HepG2 (cell line): ENCODE measurements around the gene EPHA4. TPM values are rescaled to one million over a fixed set of nuclear protein-coding genes. Genes with fewer than 3 reads are reported as not detected.

Source experiments
- ATAC-seq: fragments of 200-7000 bp; cut with Tn5 transposase; 3 replicates; pipeline ENCODE4 v1.9.1; 2020; ENCODE audit warnings: mild to moderate bottlenecking, moderate library complexity
- BruUV-seq: library from RNA; stranded (reverse); fragments of 400-500 nt; replicated peaks from 2 replicates; lab custom pipeline; 2021; lab: Mats Ljungman, UMichigan
- CTCF ChIA-PET: fragments of 300-600 bp; formaldehyde crosslinking; extraction: SDS; loops from one replicate; lab custom pipeline; 2021; ENCODE audit warnings: low total read pairs, inconsistent platforms, low intra/inter-chr PET ratio; lab: Yijun Ruan, JAX
- POLR2A ChIA-PET: fragments of 350-600 bp; sonication (Branson Sonifier 250); formaldehyde crosslinking; loops from one replicate; lab custom pipeline; 2020; ENCODE audit warnings: antibody characterized with exemption, inconsistent platforms; lab: Yijun Ruan, JAX
- DNase-seq: peaks from one replicate; pipeline ENCODE4 v3.0.0-alpha.2; 2015; ENCODE audit warnings: low spot score
- FAIRE-seq: peaks from 3 replicates; lab custom pipeline; 2011; peaks lifted over from hg19 to GRCh38; lab: Jason Lieb, UNC
- H2AFZ ChIP-seq: one replicate; pipeline ENCODE4 v1.6.1; 2011; ENCODE audit warnings: low read length, inconsistent platforms
- H3K27ac ChIP-seq: fragments of 300-600 bp; 3 replicates; pipeline ENCODE4 v1.8.0; 2011; ENCODE audit warnings: mixed run types, mild to moderate bottlenecking, mixed read lengths, low read length, inconsistent platforms; ENCODE audit not compliant: insufficient read depth; ENCODE audit errors: extremely low read length
- H3K27me3 ChIP-seq, 2 experiments: fragments of 200-600 bp in 1 of 2; 2 replicates in 1 of 2; 3 replicates in 1 of 2; pipeline versions ENCODE4 v1.6.0 to v1.8.0; 2011; ENCODE audit warnings: low read length in 2 of 2, mild to moderate bottlenecking in 2 of 2, moderate library complexity in 2 of 2, inconsistent platforms in 1 of 2; ENCODE audit not compliant: insufficient read depth in 2 of 2, control insufficient read depth in 1 of 2
- H3K36me3 ChIP-seq, 2 experiments: fragments of 200-600 bp in 1 of 2; replicated peaks in 1 of 2; 2 replicates in 1 of 2; 3 replicates in 1 of 2; pipeline versions ENCODE4 v1.5.1 to v1.8.0; 2011; ENCODE audit warnings: low read length in 2 of 2, inconsistent platforms in 1 of 2; ENCODE audit not compliant: insufficient read depth in 2 of 2, control insufficient read depth in 1 of 2
- H3K4me1 ChIP-seq: 2 replicates; pipeline ENCODE4 v1.5.1; 2012; ENCODE audit warnings: low read length, inconsistent platforms; ENCODE audit not compliant: insufficient read depth
- H3K4me2 ChIP-seq: 2 replicates; pipeline ENCODE4 v1.6.0; 2011; ENCODE audit warnings: low read depth, low read length, inconsistent platforms
- H3K4me3 ChIP-seq, 3 experiments: fragments of 200-600 bp in 1 of 3; sonication (generic), shearing (Covaris generic) in 1 of 3; replicated peaks in 1 of 3; 2 replicates each; pipeline ENCODE4 v1.5.1; 2011 to 2016; ENCODE audit warnings: low read length in 3 of 3, inconsistent platforms in 2 of 3, low read depth in 2 of 3, mild to moderate bottlenecking in 2 of 3, control low read depth in 1 of 3, mixed read lengths in 1 of 3; ENCODE audit not compliant: insufficient read depth in 1 of 3
- H3K79me2 ChIP-seq: one replicate; pipeline ENCODE4 v1.6.1; 2011; ENCODE audit warnings: low read length, inconsistent platforms; ENCODE audit not compliant: insufficient read depth
- H3K9ac ChIP-seq: 2 replicates; pipeline ENCODE4 v1.6.0; 2011; ENCODE audit warnings: mild to moderate bottlenecking, low read depth, low read length, inconsistent platforms; ENCODE audit not compliant: insufficient read depth
- H3K9me3 ChIP-seq: 2 replicates; pipeline ENCODE4 v1.5.1; 2012; ENCODE audit warnings: mild to moderate bottlenecking, low read length
- H4K20me1 ChIP-seq: 2 replicates; pipeline ENCODE4 v1.6.0; 2011; ENCODE audit warnings: inconsistent platforms, mild to moderate bottlenecking, low read length, moderate library complexity; ENCODE audit not compliant: insufficient read depth
- GZF1 ChIP-seq: sonication (generic); formaldehyde crosslinking; IDR thresholded peaks from 2 replicates; pipeline ENCODE4 v1.5.1; 2020; ENCODE audit warnings: mild to moderate bottlenecking, missing genetic modification reagents
- KLF15 ChIP-seq: sonication (generic); formaldehyde crosslinking; IDR thresholded peaks from 2 replicates; pipeline ENCODE4 v1.8.1; 2023; ENCODE audit warnings: borderline replicate concordance, mild to moderate bottlenecking, inconsistent platforms, missing genetic modification reagents, mixed read lengths
- PITX1 ChIP-seq: sonication (generic); formaldehyde crosslinking; IDR thresholded peaks from 2 replicates; pipeline ENCODE4 v1.5.1; 2020; ENCODE audit warnings: mild to moderate bottlenecking, missing genetic modification reagents
- PLRG1 ChIP-seq: fragments of 450-650 bp; conservative IDR thresholded peaks from 2 replicates; pipeline ENCODE4 v1.6.1; 2016
- RFXANK ChIP-seq: IDR thresholded peaks from 2 replicates; pipeline ENCODE4 v1.6.1; 2016
- SMAD9 ChIP-seq: sonication (generic); formaldehyde crosslinking; IDR thresholded peaks from 2 replicates; pipeline ENCODE4 v1.5.1; 2020; ENCODE audit warnings: mild to moderate bottlenecking, missing genetic modification reagents
- SMARCC2 ChIP-seq: fragments of 450-650 bp; IDR thresholded peaks from 2 replicates; pipeline ENCODE4 v1.6.1; 2017; ENCODE audit warnings: antibody characterized with exemption, mild to moderate bottlenecking
- TFAP4 ChIP-seq: sonication (generic); IDR thresholded peaks from 2 replicates; pipeline ENCODE4 v1.6.1; 2016; ENCODE audit warnings: low read depth, borderline replicate concordance
- YEATS4 ChIP-seq: sonication (generic); formaldehyde crosslinking; IDR thresholded peaks from 2 replicates; pipeline ENCODE4 v1.4.0; 2020; ENCODE audit warnings: missing genetic modification reagents, borderline replicate concordance
- ZFP90 ChIP-seq: sonication (generic); formaldehyde crosslinking; IDR thresholded peaks from 2 replicates; pipeline ENCODE4 v1.8.0; 2022; ENCODE audit warnings: missing genetic modification reagents, mild to moderate bottlenecking, inconsistent platforms, borderline replicate concordance
- ZNF317 ChIP-seq: sonication (generic); formaldehyde crosslinking; IDR thresholded peaks from 2 replicates; pipeline ENCODE4 v1.5.0; 2020; ENCODE audit warnings: mild to moderate bottlenecking, missing genetic modification reagents
- ZNF773 ChIP-seq: sonication (generic); formaldehyde crosslinking; IDR thresholded peaks from 2 replicates; pipeline ENCODE4 v1.4.0; 2020; ENCODE audit warnings: missing genetic modification reagents, borderline replicate concordance
- WGBS: methylation state at CpG from one replicate; pipeline ENCODE4 v1.1.6; 2017; ENCODE audit warnings: low lambda C conversion rate; 5-methylcytosine and 5-hydroxymethylcytosine counted together
- in situ Hi-C: cut with HindIII; loops from 2 replicates; pipeline ENCODE4 v1.10.0; 2017; ENCODE audit warnings: low pct_unique_long_range_greater_than_20kb; ENCODE audit not compliant: extremely low pct_ligation_motif_present
- intact Hi-C: fragments of 100-400 bp; cut with micrococcal nuclease; formaldehyde crosslinking; loops from one replicate; pipeline ENCODE4 v1.10.0; 2022; ENCODE audit not compliant: unreplicated experiment
- polyA plus RNA-seq, 8 experiments: library from polyadenylated mRNA; depleted of rRNA in 3 of 8; stranded (reverse) in 7 of 8; unstranded in 1 of 8; fragments of >200 nt; fragmentation: Illumina TruSeq in 4 of 8; extraction: Trizol in 4 of 8; gene quantifications; 2 replicates each; pipeline versions ENCODE4 v1.2.1 to v1.2.3, GENCODE V29; 2011 to 2016; ENCODE audit warnings: low read depth in 4 of 8, missing spikeins in 1 of 8, mixed read lengths in 1 of 8; ENCODE audit not compliant: insufficient read depth in 1 of 8
- total RNA-seq, 5 experiments: library from RNA; depleted of rRNA; stranded (reverse); fragments of >200 nt; fragmentation: Illumina TruSeq; extraction: Trizol; gene quantifications; 2 replicates each; pipeline ENCODE4 v1.2.3, GENCODE V29; 2016; ENCODE audit warnings: low read depth in 1 of 5
- TF ChIP-seq, protein P1 (sequence below): sonication (generic); formaldehyde crosslinking; IDR thresholded peaks from 2 replicates; pipeline ENCODE4 v1.4.0; 2020; ENCODE audit warnings: mild to moderate bottlenecking, missing genetic modification reagents
- TF ChIP-seq, protein P2 (sequence below): sonication (generic); formaldehyde crosslinking; IDR thresholded peaks from 2 replicates; pipeline ENCODE4 v1.5.1; 2020; ENCODE audit warnings: missing genetic modification reagents, mild to moderate bottlenecking, borderline replicate concordance

EPHA4 gene
- total and polyA plus RNA-seq, 2 of the 13 experiments (the other 11 are each of a cell fraction or from before 2014, with no cell fraction given): not detected

DNA sequence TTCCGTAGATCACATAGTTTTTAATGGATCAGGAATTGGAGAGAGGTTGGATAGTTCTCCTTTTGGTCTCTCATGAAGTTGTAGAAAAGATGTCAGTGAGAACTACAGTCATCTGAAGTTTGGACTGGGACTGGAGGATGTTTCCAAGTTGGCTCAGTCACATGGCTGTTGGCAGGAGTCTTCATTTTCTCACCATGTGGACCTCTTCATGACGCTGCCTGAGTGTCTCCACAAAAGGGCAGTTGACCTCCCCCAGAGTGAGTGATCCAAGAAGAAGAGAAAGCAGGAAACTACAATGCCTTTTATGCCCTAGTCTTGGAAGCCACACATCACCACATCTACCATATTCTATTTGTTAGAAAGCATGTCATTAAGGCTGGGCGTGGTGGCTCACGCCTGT, 171.7 kb downstream of the EPHA4 start (continued):
- TF ChIP-seq, protein P1, sequence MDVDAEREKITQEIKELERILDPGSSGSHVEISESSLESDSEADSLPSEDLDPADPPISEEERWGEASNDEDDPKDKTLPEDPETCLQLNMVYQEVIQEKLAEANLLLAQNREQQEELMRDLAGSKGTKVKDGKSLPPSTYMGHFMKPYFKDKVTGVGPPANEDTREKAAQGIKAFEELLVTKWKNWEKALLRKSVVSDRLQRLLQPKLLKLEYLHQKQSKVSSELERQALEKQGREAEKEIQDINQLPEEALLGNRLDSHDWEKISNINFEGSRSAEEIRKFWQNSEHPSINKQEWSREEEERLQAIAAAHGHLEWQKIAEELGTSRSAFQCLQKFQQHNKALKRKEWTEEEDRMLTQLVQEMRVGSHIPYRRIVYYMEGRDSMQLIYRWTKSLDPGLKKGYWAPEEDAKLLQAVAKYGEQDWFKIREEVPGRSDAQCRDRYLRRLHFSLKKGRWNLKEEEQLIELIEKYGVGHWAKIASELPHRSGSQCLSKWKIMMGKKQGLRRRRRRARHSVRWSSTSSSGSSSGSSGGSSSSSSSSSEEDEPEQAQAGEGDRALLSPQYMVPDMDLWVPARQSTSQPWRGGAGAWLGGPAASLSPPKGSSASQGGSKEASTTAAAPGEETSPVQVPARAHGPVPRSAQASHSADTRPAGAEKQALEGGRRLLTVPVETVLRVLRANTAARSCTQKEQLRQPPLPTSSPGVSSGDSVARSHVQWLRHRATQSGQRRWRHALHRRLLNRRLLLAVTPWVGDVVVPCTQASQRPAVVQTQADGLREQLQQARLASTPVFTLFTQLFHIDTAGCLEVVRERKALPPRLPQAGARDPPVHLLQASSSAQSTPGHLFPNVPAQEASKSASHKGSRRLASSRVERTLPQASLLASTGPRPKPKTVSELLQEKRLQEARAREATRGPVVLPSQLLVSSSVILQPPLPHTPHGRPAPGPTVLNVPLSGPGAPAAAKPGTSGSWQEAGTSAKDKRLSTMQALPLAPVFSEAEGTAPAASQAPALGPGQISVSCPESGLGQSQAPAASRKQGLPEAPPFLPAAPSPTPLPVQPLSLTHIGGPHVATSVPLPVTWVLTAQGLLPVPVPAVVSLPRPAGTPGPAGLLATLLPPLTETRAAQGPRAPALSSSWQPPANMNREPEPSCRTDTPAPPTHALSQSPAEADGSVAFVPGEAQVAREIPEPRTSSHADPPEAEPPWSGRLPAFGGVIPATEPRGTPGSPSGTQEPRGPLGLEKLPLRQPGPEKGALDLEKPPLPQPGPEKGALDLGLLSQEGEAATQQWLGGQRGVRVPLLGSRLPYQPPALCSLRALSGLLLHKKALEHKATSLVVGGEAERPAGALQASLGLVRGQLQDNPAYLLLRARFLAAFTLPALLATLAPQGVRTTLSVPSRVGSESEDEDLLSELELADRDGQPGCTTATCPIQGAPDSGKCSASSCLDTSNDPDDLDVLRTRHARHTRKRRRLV: no peak
- no peak for TF ChIP-seq ZNF773 (CRISPR knock-in tag)
- TF ChIP-seq YEATS4: no peak
- no peak for TF ChIP-seq SMARCC2
- no peak for TF ChIP-seq GZF1 (CRISPR knock-in tag)

DNA sequence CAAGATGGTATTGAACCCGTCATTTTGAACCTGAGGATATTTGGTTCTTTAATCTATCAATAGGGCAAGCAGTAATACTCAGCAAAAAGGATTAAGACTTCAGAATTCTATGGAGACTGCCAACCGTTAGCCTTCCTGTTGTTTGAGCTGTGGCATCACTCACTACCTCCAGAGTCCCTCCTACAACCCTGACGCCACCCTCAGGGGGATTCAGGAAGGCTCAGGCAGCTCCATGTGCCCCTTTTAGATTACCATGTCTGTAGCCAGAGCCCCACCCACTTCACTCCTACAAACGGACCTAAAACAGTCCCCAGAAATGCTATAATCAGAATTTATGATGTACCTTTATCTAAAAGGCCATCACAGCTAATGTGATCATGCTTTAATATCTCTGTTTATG, 172.9 kb downstream of the EPHA4 start:
- no peaks in the 10 kb centered on the region for H3K79me2 ChIP-seq
- no peak overlapping the region for H3K27ac ChIP-seq
- no peak overlapping the region for H3K4me3 ChIP-seq
- CTCF ChIA-PET: no interaction called here
- in situ Hi-C loops (no loop called here), intact Hi-C loops (no loop called here)
- H3K36me3 ChIP-seq: no peaks in the 10 kb centered on the region
- H4K20me1 ChIP-seq: no peaks in the 10 kb centered on the region
- H3K4me1 ChIP-seq: no peaks in the 10 kb centered on the region
- no peak for FAIRE-seq
- no peak for ATAC-seq
- BruUV-seq: no TSS peak
- H3K9me3 ChIP-seq: no peaks in the 10 kb centered on the region
- no peak for DNase-seq
- H3K4me2 ChIP-seq: no peak overlapping the region
- no peak overlapping the region for H3K9ac ChIP-seq
- no peak overlapping the region for H2AFZ ChIP-seq
- POLR2A ChIA-PET: no interaction called here
- H3K27me3 ChIP-seq: no peaks in the 10 kb centered on the region
- 2% methylated on average over 4 of the region's 4 CpGs for WGBS
- no peak for TF ChIP-seq TFAP4
- no peak for TF ChIP-seq ZFP90 (CRISPR knock-in tag)
- no peak for TF ChIP-seq SMAD9 (CRISPR knock-in tag)
- TF ChIP-seq KLF15 (CRISPR knock-in tag): no peak
- TF ChIP-seq, protein P2, sequence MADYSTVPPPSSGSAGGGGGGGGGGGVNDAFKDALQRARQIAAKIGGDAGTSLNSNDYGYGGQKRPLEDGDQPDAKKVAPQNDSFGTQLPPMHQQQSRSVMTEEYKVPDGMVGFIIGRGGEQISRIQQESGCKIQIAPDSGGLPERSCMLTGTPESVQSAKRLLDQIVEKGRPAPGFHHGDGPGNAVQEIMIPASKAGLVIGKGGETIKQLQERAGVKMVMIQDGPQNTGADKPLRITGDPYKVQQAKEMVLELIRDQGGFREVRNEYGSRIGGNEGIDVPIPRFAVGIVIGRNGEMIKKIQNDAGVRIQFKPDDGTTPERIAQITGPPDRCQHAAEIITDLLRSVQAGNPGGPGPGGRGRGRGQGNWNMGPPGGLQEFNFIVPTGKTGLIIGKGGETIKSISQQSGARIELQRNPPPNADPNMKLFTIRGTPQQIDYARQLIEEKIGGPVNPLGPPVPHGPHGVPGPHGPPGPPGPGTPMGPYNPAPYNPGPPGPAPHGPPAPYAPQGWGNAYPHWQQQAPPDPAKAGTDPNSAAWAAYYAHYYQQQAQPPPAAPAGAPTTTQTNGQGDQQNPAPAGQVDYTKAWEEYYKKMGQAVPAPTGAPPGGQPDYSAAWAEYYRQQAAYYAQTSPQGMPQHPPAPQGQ (CRISPR knock-in tag): no peak
- TF ChIP-seq ZNF317 (CRISPR knock-in tag): no peak
- no peak for TF ChIP-seq RFXANK (CRISPR knock-in tag)
- no peak for TF ChIP-seq PLRG1
- no peak for TF ChIP-seq PITX1 (CRISPR knock-in tag)
